ENCODE data around the gene AGO3. TPM values are rescaled to one million over a fixed set of nuclear protein-coding genes. Genes with fewer than 3 reads are reported as not detected.

Gene AGO3
- total and polyA plus RNA-seq, 10 of the 15 experiments (the other 5 are each of a cell fraction or from before 2014, with no cell fraction given) = 3.9 to 35.2 (median 12.5) TPM

GRCh38 chr1:36106269-36106668 lies 175.4 kb downstream of the AGO3 start (continued):
- no peak for TF ChIP-seq ZBTB33 (IDR thresholded peaks at IDR 0.05)
- TF ChIP-seq, protein P1, sequence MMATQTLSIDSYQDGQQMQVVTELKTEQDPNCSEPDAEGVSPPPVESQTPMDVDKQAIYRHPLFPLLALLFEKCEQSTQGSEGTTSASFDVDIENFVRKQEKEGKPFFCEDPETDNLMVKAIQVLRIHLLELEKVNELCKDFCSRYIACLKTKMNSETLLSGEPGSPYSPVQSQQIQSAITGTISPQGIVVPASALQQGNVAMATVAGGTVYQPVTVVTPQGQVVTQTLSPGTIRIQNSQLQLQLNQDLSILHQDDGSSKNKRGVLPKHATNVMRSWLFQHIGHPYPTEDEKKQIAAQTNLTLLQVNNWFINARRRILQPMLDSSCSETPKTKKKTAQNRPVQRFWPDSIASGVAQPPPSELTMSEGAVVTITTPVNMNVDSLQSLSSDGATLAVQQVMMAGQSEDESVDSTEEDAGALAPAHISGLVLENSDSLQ (IDR thresholded peaks at IDR 0.05) = no peak
- TF ChIP-seq JUND (IDR thresholded peaks at IDR 0.05; ENCODE audit: low read depth, low read length) = no peak

DNA sequence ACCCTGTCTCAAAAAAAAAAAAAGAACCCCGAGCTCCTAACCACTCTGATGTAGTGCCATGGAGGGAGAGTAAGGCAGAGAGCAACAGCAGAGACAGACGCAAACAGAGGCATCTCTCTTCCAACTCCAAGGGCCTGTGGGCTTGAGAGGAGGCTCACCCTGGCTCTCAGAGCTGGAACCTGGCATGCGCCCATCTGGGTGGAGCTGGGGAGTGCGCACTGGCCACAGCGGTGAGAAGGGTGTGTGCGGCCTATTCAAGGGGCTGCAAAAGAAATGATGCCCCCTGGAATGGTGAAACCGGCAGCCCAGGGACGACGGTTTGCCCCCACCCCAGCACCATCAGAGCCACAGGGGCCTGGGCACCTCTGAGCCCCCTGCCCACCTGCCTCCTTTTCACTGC lies 176.5 kb downstream of the AGO3 start:
- no peaks in the 10 kb centered on the region for H3K79me2 ChIP-seq (ENCODE audit: control insufficient read depth, insufficient read depth, low read length)
- no peaks in the 10 kb centered on the region for H4K20me1 ChIP-seq (ENCODE audit: control insufficient read depth, insufficient read depth)
- H3K4me1 ChIP-seq (ENCODE audit: control insufficient read depth, insufficient read depth, low read length) = no peaks in the 10 kb centered on the region
- no peaks in the 10 kb centered on the region for H3K36me3 ChIP-seq (ENCODE audit: control insufficient read depth in 2 of 2, insufficient read depth in 2 of 2, low read length in 1 of 2)
- H3K9ac ChIP-seq (ENCODE audit: control insufficient read depth, insufficient read depth, low read length) = no peak overlapping the region
- ChIA-PET SMC1A (ENCODE audit: uncharacterized antibody, unreplicated experiment) (no interaction called here), CTCF (no interaction called here), RAD21 (ENCODE audit: unreplicated experiment) (interaction anchor here (0.9 to 1.1 kb wide), 2 partner anchors 27 to 42 kb away, joined by 3 read pairs; partner anchors contain the start of gene TRAPPC3), POLR2A (no interaction called here)
- no peak overlapping the region for H3K4me2 ChIP-seq (ENCODE audit: control insufficient read depth, insufficient read depth)
- no peaks in the 10 kb centered on the region for H3K27me3 ChIP-seq (replicated peaks in 1 of 2; ENCODE audit: control insufficient read depth in 2 of 2, insufficient read depth in 2 of 2, low read length in 1 of 2)
- no peak for TF ChIP-seq FOXK2 (IDR thresholded peaks at IDR 0.05)
- TF ChIP-seq NFIC (IDR thresholded peaks at IDR 0.05; ENCODE audit: low read depth, low read length) = no peak
- no peak for FAIRE-seq
- no peak overlapping the region for H3K4me3 ChIP-seq
- intact Hi-C loops (cut with micrococcal nuclease; ENCODE audit: unreplicated experiment) (no loop called here), in situ Hi-C loops (cut with MboI) (loop anchor here (10.0 kb wide), 1 partner anchor 177 kb away; no protein-coding TSS in a partner anchor)
- no peak for DNase-seq (ENCODE audit: low read depth, low spot score)
- ATAC-seq = no peak
- no peak overlapping the region for H3K27ac ChIP-seq (ENCODE audit: control insufficient read depth, insufficient read depth)
- WGBS (ENCODE audit: insufficient coverage, insufficient replicate concordance, low lambda C conversion rate, missing lambda C conversion rate) = 40% methylated on average over 6 of the region's 9 CpGs
- H2AFZ ChIP-seq (ENCODE audit: control insufficient read depth, low read depth, low read length) = no peak overlapping the region
- no peaks in the 10 kb centered on the region for H3K9me3 ChIP-seq (replicated peaks; ENCODE audit: control insufficient read depth, insufficient read depth, low read length)
- no TSS peak for BruUV-seq (replicated peaks)
